ENCODE results near the gene PPP2CA. TPM values are rescaled to one million over a fixed set of nuclear protein-coding genes. Genes with fewer than 3 reads are reported as not detected.
"Not testable (repeated sequence)": the region's sequence is repeated elsewhere in the genome, so short reads cannot be mapped to it uniquely, and the experiment has no call there.

PPP2CA gene
- total RNA-seq, 1 donor from 2014 or later = 193 TPM

GRCh38 chr5:134268019-134268601 lies 42.2 kb upstream of the PPP2CA start:
- no peak overlapping the region for H3K27ac Mint-ChIP-seq (ENCODE audit: unreplicated experiment)
- no peak overlapping the region for H3K4me3 Mint-ChIP-seq (ENCODE audit: unreplicated experiment)
- H3K27me3 Mint-ChIP-seq (ENCODE audit: unreplicated experiment) = no peaks in the 10 kb centered on the region
- peaks cover 3% of the 10 kb centered on the region for H3K9me3 Mint-ChIP-seq (ENCODE audit: unreplicated experiment)
- no peaks in the 10 kb centered on the region for H3K4me1 Mint-ChIP-seq (ENCODE audit: low read depth, unreplicated experiment)
- H3K36me3 Mint-ChIP-seq (ENCODE audit: unreplicated experiment) = peaks cover 12% of the 10 kb centered on the region
- DNase-seq = no peak
- no peak for TF ChIP-seq CTCF (IDR thresholded peaks at IDR 0.05; ENCODE audit: partially characterized antibody, unreplicated experiment)

- Mint-ChIP-seq H3K27me3 (ENCODE audit: unreplicated experiment) (no peaks in the 10 kb centered on the region), H3K9me3 (ENCODE audit: unreplicated experiment) (peaks cover 3% of the 10 kb centered on the region), H3K4me1 (ENCODE audit: low read depth, unreplicated experiment) (no peaks in the 10 kb centered on the region), H3K4me3 (ENCODE audit: unreplicated experiment) (no peak overlapping the region), H3K27ac (ENCODE audit: unreplicated experiment) (no peak overlapping the region), H3K36me3 (ENCODE audit: unreplicated experiment) (peaks cover 18% of the 10 kb centered on the region)
- DNase-seq = no peak
- TF ChIP-seq CTCF (IDR thresholded peaks at IDR 0.05; ENCODE audit: partially characterized antibody, unreplicated experiment) = no peak
Observed at GRCh38 chr5:134267366-134268018, 41.6 kb upstream of the PPP2CA start.

DNA sequence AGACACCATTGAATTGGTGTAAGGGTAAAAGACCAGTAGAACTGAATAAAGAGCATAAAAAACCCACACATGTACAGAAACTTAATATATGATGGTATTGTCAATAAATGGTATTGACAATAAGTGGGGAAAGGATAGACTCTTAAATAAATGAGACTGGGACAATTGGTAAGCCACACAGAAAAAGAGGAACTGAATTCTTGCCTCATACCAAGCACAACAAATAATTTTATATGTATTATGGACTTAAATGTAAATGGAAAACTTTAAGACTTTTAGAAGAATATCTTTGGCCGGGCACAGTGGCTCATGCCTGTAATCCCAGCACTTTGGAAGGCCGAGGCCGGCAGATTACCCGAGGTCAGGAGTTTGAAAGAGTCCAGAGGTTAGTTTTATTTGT lies 37.9 kb upstream of the PPP2CA start:
- TF ChIP-seq CTCF (IDR thresholded peaks at IDR 0.05; ENCODE audit: partially characterized antibody, unreplicated experiment) = no peak
- Mint-ChIP-seq H3K4me1 (ENCODE audit: low read depth, unreplicated experiment) (no peaks in the 10 kb centered on the region), H3K9me3 (ENCODE audit: unreplicated experiment) (peaks cover 5% of the 10 kb centered on the region), H3K4me3 (ENCODE audit: unreplicated experiment) (no peak overlapping the region), H3K27me3 (ENCODE audit: unreplicated experiment) (no peaks in the 10 kb centered on the region), H3K36me3 (ENCODE audit: unreplicated experiment) (peaks cover 15% of the 10 kb centered on the region), H3K27ac (ENCODE audit: unreplicated experiment) (no peak overlapping the region)
- no peak for DNase-seq

- H3K9me3 Mint-ChIP-seq (ENCODE audit: unreplicated experiment); DNase-seq; H3K27me3 Mint-ChIP-seq (ENCODE audit: unreplicated experiment); H3K4me1 Mint-ChIP-seq (ENCODE audit: low read depth, unreplicated experiment); H3K4me3 Mint-ChIP-seq (ENCODE audit: unreplicated experiment); H3K27ac Mint-ChIP-seq (ENCODE audit: unreplicated experiment): not testable (repeated sequence)
- peaks cover 15% of the 10 kb centered on the region for H3K36me3 Mint-ChIP-seq (ENCODE audit: unreplicated experiment)
Observed at GRCh38 chr5:134262629-134263028, 36.8 kb upstream of the PPP2CA start.

GRCh38 chr5:134258896-134259295 lies 33.0 kb upstream of the PPP2CA start:
- Mint-ChIP-seq H3K4me1 (ENCODE audit: low read depth, unreplicated experiment) (no peaks in the 10 kb centered on the region), H3K36me3 (ENCODE audit: unreplicated experiment) (peaks cover 10% of the 10 kb centered on the region), H3K4me3 (ENCODE audit: unreplicated experiment) (no peak overlapping the region), H3K27me3 (ENCODE audit: unreplicated experiment) (peaks cover 2% of the 10 kb centered on the region), H3K27ac (ENCODE audit: unreplicated experiment) (no peak overlapping the region), H3K9me3 (ENCODE audit: unreplicated experiment) (peaks cover 5% of the 10 kb centered on the region)
- DNase-seq = no peak
- TF ChIP-seq CTCF (IDR thresholded peaks at IDR 0.05; ENCODE audit: partially characterized antibody, unreplicated experiment) = no peak

Data from glutamatergic neuron (in vitro differentiated cells).